Measurements from ENCODE around the gene CFAP43.

- TF ChIP-seq CTCF (IDR thresholded peaks at IDR 0.05; ENCODE audit: poor library complexity) (no peak), EZH2 (IDR thresholded peaks at IDR 0.05; ENCODE audit: borderline replicate concordance) (no peak), EZH2phosphoT487 (IDR thresholded peaks at IDR 0.05; ENCODE audit: low read depth, severe bottlenecking, unreplicated experiment) (no peak)
These were observed 14.8 kb upstream of the CFAP43 start for GRCh38 chr10:104246976-104247375.

Measured in hepatocyte (in vitro differentiated cells).